GM21360 (cell line): ENCODE measurements around the gene SMCR8.
"Not testable (repeated sequence)": the region's sequence is repeated elsewhere in the genome, so short reads cannot be mapped to it uniquely, and the experiment has no call there.

Experiments
- ATAC-seq: cut with Tn5 transposase; IDR thresholded peaks from one replicate; pipeline ENCODE4 v1.9.1; 2021; ENCODE audit warnings: mild to moderate bottlenecking, moderate library complexity; ENCODE audit not compliant: unreplicated experiment

The SMCR8 gene, protein sequence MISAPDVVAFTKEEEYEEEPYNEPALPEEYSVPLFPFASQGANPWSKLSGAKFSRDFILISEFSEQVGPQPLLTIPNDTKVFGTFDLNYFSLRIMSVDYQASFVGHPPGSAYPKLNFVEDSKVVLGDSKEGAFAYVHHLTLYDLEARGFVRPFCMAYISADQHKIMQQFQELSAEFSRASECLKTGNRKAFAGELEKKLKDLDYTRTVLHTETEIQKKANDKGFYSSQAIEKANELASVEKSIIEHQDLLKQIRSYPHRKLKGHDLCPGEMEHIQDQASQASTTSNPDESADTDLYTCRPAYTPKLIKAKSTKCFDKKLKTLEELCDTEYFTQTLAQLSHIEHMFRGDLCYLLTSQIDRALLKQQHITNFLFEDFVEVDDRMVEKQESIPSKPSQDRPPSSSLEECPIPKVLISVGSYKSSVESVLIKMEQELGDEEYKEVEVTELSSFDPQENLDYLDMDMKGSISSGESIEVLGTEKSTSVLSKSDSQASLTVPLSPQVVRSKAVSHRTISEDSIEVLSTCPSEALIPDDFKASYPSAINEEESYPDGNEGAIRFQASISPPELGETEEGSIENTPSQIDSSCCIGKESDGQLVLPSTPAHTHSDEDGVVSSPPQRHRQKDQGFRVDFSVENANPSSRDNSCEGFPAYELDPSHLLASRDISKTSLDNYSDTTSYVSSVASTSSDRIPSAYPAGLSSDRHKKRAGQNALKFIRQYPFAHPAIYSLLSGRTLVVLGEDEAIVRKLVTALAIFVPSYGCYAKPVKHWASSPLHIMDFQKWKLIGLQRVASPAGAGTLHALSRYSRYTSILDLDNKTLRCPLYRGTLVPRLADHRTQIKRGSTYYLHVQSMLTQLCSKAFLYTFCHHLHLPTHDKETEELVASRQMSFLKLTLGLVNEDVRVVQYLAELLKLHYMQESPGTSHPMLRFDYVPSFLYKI

DNA sequence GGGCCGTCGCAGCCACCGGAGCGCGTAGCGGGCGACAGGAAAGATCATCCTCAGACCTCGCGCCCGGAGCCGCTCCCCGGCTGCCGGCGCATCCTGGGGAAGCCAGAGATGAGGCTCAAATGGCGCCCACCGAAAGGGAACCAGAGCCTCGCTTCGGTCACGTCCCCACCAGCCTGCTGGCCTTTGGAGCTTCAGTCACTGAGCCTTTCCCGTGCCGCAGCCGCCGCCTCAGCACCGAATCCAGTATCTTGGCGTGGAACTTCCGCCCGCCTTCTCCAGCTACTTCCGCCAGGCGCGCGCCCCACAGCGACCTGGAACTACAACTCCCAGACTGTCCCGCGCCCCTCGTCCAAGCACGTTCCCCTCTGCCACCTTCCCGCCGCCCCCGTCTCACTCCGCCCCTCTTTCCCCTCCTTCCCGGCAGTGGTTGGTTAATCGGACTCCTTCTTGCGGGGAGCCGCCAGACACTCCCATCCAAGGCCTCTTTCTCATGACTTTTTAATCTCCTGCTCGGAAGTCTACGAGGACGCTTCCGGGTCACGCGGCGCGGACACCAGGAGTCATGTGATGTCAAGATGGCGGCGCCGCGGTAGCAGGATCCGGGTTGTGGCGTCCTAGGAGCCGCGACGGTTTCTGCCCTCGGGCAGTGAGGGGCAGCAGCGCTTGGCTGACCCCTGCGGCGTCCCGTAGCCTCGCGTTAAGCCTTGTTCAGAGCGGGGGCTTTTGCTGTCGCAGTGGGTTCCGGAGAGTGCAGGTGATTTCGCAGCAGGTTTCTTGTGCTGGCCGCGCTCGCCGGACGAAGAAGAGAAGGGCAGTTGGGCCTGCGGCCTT, at the start of gene SMCR8, which contains the start of gene TOP3A:
Gene SMCR8 (plus strand): TSS at position 563 of the 831 bp plus-strand sequence. CDS start 497 bp downstream, outside the sequence.
Gene TOP3A (minus strand): TSS at position 264 of the 831 bp plus-strand sequence. CDS start 216 bp downstream, at position 48.
- peak; percentile 66 for ATAC-seq

DNA sequence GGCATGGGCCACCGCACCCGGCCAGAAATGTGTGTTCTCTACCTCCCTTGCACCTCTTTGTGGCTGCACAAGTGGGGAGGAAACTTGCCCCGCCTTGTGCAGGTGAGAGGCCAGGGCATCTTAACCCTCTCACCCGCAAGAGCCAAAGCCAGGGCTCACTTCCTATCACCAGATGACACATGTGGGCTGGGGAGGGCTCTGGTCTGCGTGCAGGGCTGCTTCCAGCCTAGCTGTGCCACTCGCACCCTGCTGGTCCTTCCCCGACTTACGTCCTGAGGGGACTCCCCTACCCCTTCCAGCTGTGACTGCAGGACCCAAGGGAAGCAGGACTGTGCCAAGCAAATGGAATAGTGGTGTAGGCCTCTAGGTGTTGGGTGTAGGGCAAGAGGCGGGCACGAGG, 47.7 kb upstream of the SMCR8 start:
- no peak for ATAC-seq

DNA sequence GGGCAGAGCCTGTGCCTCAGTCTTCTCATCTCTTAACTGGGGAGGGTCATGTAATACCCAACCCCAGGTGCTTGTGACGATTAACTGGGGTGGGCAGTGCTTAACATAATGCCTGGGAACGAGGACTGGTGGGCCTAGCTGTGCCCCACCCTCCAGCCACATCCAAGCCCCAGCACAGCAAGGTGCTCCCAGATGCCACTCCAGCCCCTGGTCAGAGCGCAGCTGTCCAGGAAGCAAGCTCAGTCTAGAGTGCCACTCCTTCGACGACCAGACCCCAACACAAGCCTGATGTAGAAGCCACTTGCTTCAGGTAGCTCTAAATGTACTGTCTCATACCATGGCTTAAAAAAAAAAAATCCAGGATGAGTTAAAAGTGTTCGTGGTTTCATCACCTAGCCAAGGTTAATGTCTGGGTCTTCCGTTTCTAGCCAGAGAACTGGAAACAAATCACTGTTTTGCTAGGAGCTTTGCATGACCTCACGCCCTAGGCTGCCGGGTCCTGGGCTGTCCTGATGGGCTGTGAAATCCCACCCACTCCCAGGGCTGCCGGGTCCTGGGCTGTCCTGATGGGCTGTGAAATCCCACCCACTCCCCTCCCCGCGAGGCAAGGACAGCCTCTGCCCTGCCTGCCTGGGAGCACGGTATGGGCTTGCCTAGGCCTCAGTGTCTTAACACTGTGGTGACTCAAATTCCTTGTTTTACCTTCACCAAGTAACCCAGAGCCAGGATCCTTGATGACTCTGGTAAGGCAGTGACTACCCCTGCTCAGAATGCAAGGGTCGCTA, 47.0 kb upstream of the SMCR8 start:
- ATAC-seq: no peak

DNA sequence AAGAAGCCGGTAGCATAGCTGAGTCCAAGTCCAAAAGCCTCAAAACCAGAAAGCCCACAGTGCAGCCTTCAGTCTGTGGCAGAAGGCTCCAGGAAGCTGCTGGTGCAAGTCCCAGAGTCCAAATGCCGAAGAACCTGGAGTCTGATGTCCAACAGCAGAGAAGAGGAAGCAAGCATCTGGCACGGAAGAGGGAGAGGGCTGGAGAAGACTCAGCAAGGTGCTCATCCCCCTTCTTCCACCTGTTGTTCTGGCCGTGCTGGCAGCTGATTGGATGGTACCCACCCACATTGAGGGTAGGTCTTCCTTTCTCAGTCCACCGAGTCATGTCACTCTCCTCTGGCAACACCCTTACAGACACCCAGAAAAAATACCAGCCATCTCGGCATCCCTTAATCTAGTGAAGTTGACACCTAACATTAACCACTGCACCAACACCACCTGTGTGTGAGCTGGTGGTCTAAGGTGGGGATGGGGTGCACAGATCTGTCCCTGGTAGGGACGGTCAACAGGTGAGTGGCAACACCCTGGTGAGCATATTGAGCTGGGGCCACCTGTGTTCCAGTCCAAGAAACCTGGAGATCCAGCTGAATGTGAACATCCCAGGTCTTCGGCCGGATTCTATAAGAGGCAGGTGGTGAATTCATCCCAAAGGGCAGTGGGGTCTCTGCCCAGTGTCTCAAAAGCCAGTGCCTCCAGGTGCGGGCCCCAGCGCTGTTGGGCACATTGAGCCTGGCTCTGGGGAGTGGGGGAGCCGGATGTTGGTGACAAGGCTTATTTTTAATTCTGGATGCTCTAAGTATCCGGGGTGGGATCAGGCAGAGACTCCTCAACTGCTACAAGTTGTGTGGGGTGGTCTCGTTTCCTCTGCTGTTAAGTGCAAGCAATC, 44.8 kb upstream of the SMCR8 start:
- ATAC-seq: no peak

DNA sequence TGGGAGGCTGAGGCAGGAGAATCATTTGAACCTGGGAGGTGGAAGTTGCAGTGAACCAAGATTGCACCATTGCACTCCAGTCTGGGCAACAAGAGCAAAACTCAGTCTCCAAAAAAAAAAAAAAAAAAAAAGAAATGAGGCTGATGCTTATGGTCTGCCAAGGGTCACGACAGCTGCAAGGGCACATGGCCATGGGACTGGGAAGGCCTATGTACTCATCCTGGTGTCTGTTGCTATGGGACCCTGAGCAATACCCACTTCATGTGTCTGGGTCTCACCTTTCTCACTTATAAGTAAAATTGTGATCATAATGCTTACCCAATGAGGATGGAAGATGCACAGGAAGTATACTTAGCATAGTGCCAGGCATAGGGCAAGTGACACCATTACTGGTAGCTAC, 38.0 kb upstream of the SMCR8 start:
- ATAC-seq: no peak

DNA sequence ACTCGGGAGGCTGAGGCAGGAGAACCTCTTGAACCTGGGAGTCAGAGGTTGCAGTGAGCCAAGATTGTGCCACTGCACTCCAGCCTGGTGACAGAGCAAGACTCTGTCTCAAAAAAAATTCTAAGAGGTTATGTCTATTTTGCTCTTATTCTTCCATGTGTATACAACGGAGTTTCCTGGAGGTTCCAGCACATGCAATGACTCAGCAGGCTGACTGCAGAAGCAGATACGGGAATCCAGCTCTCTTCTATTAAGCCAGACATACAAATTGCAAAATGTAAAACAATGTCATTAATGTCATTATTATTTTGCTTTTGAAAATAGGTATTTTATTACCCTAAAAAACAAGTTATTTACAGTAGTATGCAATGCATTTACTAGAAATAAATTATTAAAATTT, 36.2 kb upstream of the SMCR8 start:
- no peak for ATAC-seq

DNA sequence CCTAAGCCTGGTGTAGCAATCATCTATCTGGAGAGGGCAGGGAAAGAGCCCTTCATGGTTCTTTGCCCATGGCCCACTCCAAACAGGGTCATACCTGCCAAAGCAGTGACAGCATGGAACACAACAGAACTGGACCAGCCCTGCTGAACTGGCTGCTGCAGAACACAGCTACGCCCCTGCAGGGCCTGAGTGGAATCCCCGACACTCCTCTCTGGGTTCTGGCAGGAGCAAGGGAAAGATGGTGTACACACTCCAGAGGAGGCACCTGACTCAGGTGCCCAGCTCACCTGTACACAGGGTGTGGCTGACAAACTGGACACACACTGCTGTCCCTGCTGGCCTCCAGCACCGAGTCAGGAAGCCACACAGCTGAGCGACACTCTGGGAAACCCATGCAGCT, 34.8 kb upstream of the SMCR8 start:
- no peak for ATAC-seq

DNA sequence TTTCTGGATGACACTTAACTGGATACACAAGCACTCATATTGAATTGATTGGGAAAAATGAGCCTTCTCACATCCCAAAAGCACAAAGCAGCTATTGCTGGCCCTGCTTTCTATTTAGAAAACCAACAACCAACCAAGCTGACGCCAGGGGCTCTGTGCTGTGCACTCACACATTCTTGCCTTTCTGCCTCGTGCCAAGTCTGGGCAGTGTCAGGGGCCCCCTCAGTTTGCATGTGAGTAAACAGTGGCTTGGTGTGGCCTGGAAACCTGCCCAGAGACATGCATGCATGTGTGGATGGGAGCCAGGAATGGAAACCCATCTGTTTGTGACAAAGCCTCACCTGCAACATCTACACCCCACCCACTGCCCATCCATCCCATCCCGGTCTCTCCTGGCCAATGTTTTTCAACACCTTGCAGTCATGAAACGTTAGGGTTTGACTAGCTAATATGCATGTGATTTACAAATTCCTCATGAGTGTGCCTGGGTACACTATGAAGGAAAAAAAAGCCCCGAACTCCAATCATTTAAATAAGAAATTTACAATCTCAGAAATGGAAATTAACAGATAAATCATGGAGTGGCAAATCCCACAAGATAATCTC, 34.2 kb upstream of the SMCR8 start:
- ATAC-seq: no peak

DNA sequence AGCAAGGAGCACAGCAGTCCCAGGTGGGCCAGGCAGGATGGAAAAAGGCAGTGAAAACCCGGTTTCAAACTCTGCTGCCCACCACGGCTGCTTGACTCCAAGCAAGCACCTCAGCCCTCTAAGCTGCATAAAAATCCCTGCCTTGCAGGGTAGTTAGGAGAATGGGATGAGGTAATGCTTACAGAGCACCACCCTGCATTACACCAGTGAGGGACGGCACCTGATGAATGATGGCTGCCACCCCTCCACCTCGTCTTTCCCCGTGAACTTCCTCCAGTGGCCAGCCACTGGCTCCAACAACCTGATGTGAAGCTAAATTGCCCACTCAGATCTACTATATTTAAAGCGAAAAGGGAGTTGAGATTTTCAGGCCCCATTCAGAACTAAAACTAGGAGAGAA, 33.3 kb upstream of the SMCR8 start:
- no peak for ATAC-seq

DNA sequence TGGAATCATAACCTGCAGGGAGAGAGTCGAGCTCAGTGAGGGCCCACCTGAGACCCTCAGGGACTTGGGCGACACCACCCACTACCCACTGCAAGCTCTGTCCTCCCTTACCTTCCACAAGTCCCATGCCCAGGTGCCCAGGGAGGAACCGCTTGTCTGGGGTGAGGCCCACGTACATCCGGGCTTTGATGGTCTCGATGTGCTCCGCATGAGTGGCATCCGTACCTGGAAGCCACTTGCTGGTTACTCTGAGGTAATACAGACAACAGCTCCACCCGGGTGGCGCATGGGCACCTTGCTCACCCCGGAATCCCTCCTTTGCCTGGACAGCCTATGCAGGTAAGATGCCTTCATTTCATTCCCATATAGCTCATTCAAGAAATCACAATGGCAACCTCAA, 29.8 kb upstream of the SMCR8 start:
- ATAC-seq: no peak

DNA sequence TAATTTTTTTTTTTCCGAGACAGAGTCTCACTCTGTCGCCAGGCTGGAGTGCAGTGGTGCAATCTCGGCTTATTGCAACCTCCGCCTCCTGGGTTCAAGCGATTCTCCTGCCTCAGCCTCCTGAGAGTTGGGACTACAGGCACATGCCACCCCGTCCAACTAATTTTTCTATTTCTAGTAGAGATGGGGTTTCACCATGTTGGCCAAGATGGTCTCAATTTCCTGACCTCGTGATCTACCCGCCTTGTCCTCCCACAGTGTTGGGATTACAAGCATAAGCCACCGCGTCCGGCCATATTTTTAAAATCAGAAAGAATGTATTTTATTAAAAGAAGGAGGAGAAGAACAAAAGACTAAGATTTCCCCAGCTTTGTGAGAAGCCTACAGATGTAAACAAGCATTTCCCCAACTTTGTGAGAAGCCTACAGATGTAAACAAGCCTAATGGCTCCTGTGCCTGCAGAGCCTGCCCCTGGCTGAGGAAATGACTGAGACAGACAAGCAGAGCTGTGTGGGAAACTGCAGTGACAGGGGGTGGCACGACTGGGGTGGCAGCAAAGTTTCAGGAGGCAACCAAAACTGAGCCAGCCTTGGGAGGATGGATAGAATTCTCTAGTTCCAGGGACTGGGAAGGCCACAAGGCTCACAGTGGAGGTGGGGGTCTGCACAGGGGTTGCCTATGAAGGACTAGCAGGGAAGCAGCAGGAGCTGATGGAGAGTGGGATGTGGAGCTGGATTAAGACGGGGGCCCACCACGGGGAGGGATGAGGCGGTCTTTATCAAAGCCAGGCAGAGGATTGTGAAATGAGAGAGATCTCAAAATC, 23.2 kb upstream of the SMCR8 start:
- ATAC-seq: no peak

DNA sequence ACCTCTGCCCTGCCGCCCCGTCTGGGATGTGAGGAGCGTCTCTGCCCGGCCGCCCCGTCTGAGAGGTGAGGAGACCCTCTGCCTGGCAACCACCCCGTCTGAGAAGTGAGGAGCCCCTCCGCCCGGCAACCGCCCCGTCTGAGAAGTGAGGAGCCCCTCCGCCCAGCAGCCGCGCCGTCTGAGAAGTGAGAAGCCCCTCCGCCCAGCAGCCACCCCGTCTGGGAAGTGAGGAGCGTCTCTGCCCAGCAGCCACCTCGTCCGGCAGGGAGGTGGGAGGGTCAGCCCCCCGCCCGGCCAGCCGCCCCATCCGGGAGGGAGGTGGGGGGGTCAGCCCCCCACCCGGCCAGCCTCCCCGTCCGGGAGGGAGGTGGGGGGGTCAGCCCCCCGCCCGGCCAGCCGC, 17.0 kb upstream of the SMCR8 start:
- ATAC-seq: not testable (repeated sequence)

DNA sequence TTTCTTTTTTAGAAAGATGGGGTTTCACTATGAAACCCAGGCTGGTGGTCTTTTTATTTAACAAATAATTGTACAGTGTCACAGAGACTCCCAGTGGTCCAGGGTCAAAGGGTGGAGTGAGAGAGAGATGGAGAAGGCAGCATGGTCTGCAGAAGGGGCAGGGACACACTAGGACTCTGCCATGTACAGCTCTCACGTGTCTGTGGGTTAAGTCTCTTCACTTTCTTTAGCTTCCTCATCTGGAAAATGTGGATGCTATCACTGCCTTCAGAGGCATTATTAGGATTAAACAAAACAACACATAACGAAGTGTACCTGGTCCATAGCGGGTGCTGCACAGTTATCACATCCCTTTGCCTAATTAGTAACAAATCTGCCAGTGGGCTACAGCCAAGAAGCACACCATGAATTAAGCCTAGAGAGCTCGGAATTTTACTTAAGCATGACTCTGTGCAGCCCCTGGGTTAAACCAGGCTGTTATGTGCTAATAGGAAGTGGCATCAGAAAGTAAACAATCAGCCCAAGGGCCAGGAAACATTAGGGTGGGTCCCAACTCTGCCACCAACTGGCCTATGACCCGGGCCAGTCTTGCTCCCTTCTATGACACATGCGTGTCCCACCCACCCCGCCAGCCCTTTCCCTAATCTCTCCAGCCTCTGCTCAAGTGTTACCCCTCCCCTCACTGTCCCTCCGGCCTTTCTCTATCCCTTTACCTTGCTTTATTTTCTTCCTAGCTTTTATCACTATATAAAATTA, 14.2 kb upstream of the SMCR8 start:
- ATAC-seq: no peak

DNA sequence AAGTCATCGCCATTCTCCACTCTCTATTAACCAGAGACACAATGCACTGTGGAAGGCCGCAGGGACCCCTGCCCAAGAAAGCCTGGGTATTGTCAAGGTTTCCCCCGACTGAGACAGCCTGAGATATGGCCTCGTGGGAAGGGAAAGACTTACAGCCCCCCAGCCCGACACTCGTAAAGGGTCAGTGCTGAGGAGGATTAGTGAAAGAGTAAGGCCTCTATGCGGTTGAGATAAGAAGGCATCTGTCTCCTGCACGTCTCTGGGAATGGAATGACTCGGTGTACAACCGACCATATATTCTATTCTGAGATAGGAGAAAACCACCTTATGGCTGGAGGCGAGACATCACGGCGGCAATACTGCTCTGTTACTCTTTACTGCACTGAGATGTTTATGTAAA, 11.9 kb upstream of the SMCR8 start:
- ATAC-seq: not testable (repeated sequence)

DNA sequence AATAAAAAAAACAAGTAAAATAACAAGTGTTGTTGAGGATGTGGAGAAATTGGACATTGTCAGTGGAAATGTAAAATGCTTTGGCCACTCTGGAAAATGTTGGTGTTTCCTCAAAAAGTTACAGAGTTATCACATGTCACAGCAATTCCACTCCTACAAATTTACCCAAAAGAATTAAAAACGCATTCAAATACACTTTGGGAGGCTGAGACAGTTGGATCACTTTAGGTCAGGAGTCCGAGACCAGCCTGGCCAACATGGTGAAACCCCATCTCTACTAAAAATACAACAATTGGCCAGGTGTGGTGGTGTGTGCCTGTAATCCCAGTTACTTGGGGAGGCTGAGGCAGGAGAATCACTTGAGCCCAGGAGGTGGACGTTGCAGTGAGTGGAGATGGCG, 5.9 kb upstream of the SMCR8 start:
- no peak for ATAC-seq

DNA sequence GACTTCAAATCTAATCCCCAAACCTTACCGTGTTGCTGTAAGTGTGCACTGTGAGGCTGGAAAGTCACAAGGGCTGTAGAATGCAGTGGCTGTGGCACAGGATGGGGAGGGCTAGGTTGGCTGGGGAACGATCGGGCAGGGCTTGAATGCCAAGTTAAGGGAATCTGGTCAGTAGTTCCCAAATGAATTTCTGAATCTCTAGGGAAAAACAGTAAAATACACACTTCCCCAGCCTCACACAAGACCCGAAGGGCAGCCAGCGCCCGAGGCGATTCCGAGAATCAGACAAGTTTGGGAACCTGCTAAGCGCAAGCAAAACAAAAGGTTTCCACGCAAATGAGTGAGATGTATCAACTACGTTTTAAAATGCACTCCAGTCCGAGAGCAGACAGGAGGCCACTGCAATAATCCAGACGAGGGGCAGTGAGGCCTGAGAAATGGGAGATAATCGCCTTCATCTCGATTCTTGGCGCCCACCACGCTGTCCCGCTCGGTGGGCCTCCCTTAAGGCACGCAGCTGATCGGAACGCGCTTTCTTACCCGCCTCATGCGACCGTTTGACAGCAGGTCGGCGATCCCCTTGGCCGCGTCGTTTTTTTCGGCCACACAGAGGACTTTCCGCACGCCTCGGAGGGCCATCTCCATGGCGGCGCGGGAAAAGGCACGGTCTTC, 898 bp upstream of the SMCR8 start:
- ATAC-seq: peak; percentile 10

DNA sequence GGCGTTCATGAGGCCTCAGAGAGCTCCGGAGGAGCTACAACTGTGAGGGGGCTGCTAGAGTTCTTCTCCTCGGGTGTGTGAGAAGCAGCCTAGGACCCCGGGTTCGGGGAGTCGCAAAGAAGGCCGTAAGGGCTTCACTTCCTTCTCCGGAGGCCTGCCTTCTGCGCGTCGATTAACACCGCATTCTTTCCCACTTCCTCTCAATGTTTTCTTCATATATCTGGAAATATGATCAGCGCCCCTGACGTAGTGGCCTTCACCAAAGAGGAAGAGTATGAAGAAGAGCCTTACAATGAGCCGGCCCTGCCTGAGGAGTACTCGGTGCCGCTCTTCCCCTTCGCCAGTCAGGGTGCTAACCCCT, 449 bp downstream of the SMCR8 start:
- ATAC-seq: peak; percentile 13
